ENCODE data around the gene BLVRB.
"Not testable (repeated sequence)": the region's sequence is repeated elsewhere in the genome, so short reads cannot be mapped to it uniquely, and the experiment has no call there.

The BLVRB gene

GRCh38 chr19:40465557-40466218 lies at the start of gene BLVRB:
Gene BLVRB (minus strand): TSS chr19:40465745. CDS start chr19:40465688, 57 bp downstream.
- peak; percentile 100 for DNase-seq

- no peak for DNase-seq
These were observed 48.3 kb upstream of the BLVRB start for GRCh38 chr19:40513741-40514315.

- DNase-seq = no peak
These were observed 47.8 kb upstream of the BLVRB start for GRCh38 chr19:40513345-40513678.

- no peak for DNase-seq
These were observed 47.2 kb upstream of the BLVRB start for GRCh38 chr19:40512473-40513344.

- DNase-seq = no peak
These were observed 46.5 kb upstream of the BLVRB start for GRCh38 chr19:40512110-40512472.

GRCh38 chr19:40511487-40511886 lies 45.9 kb upstream of the BLVRB start:
- no peak for DNase-seq

GRCh38 chr19:40510526-40511115 lies 45.1 kb upstream of the BLVRB start:
- no peak for DNase-seq

- DNase-seq = no peak
These were observed 43.3 kb upstream of the BLVRB start for GRCh38 chr19:40508739-40509260.

GRCh38 chr19:40507892-40508291 lies 42.3 kb upstream of the BLVRB start:
- no peak for DNase-seq

- no peak for DNase-seq
These were observed 40.6 kb upstream of the BLVRB start for GRCh38 chr19:40506099-40506498.

- DNase-seq = no peak
These were observed 37.8 kb upstream of the BLVRB start for GRCh38 chr19:40503320-40503695.

- DNase-seq = no peak
These were observed 37.2 kb upstream of the BLVRB start for GRCh38 chr19:40502647-40503319.

- DNase-seq = no peak
These were observed 36.5 kb upstream of the BLVRB start for GRCh38 chr19:40502081-40502480.

GRCh38 chr19:40501599-40501998 lies 36.1 kb upstream of the BLVRB start:
- no peak for DNase-seq

- not testable (repeated sequence) for DNase-seq
These were observed 35.4 kb upstream of the BLVRB start for GRCh38 chr19:40500678-40501530.

GRCh38 chr19:40499320-40499719 lies 33.8 kb upstream of the BLVRB start:
- DNase-seq = no peak

GRCh38 chr19:40497214-40497613 lies 31.7 kb upstream of the BLVRB start:
- no peak for DNase-seq

GRCh38 chr19:40494191-40494838 lies 28.8 kb upstream of the BLVRB start:
- no peak for DNase-seq

- DNase-seq = no peak
These were observed 28.2 kb upstream of the BLVRB start for GRCh38 chr19:40493778-40494177.

GRCh38 chr19:40492274-40492673 lies 26.7 kb upstream of the BLVRB start:
- DNase-seq = no peak

- DNase-seq = no peak
These were observed 24.3 kb upstream of the BLVRB start for GRCh38 chr19:40489882-40490230.

- no peak for DNase-seq
These were observed 20.5 kb upstream of the BLVRB start for GRCh38 chr19:40486017-40486416.

Measured in activated CD4-positive, alpha-beta T cell treated with anti-CD3 and anti-CD28 coated beads, Interleukin-10, Interleukin-2, amounts not matched to agents 100 ng/mL and 50 ng/mL, durations not matched to agents 16 hours and 8 hours (primary cell).